ENCODE measurements around the gene TM9SF3.
"Not testable (repeated sequence)": the region's sequence is repeated elsewhere in the genome, so short reads cannot be mapped to it uniquely, and the experiment has no call there.

The TM9SF3 gene

DNA sequence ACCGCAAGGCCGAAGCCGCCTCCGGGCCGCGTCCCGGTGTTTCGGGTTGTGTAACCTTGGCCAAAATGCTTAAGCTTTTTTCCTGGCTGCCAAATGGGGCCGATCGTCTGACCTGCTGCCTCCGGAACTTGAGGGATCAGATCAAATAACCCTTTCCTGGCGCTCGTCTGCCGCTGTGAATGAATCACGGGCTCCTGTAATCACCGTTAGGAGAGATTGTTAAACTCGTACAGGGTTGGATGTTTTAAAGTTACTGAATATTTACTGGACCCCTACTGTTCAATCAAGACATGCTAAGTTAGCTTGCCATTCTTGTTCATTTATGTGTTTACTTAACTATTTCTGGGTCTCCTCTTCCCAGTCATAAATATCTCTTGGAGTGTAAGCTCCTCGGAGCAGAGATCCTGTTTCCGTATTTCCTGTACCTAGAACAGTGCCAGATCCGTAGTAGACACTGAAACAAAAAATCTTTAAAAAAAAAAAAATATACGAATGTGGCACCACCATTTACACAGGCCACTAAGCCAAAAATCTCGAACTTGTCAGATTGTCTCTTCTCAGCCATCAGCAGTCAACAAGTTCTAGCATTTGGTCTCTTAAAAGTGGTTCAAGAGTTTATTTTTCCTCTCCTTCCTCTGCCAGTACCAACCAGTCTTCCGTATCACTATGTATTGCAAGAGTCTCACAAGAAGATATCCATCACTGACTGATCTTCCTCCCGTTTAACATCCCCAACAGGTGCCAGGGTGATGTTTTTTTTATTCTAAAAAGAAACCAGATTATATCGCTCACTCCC lies 650 bp upstream of the TM9SF3 start:
- Mint-ChIP-seq H3K36me3 (ENCODE audit: low read depth) (peaks cover 27% of the 10 kb centered on the region), H3K9me3 (no peaks in the 10 kb centered on the region), H3K27ac (no peak overlapping the region), H3K4me3 (no peak overlapping the region), H3K27me3 (no peaks in the 10 kb centered on the region), H3K4me1 (ENCODE audit: low read depth) (peaks cover 41% of the 10 kb centered on the region)
- no peak for DNase-seq

DNA sequence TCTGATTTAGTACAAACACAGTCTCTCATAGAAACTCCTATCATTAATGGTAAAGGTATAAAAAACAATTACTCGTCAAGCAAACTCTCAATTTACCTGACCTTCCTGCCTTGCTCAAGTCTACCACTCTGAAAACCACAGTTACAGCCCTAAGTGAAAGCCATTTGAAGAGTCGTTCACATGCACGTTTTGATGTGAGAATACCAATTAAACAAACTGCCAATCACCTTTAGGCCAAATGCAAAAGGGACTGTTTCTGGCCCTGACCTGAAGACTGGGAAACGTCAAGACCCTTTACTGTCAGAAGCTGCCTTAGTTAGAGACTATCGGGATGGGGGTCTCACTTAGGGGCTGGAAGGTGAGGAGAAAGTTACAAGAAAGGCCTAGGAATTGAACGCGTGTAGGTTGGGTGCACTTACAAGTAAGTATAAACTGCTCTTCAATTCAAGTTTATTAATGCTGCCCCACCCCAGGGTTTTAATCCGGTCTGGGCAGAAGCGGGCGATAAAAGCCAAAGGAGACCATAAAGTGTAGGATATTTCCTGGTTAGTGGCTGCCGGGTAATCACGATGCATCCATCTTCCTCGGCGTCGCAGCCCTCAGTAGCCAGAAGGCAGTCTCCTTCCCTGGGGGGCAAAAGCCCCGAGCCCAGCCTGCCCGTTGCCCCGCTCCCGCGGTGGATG lies 935 bp downstream of the TM9SF3 start:
- peak overlapping the region; percentile 96 for H3K27ac Mint-ChIP-seq
- H3K9me3 Mint-ChIP-seq = no peaks in the 10 kb centered on the region
- H3K4me1 Mint-ChIP-seq (ENCODE audit: low read depth) = peaks cover 47% of the 10 kb centered on the region
- H3K27me3 Mint-ChIP-seq = no peaks in the 10 kb centered on the region
- DNase-seq = no peak
- H3K4me3 Mint-ChIP-seq = peak overlapping the region; percentile 92
- peaks cover 33% of the 10 kb centered on the region for H3K36me3 Mint-ChIP-seq (ENCODE audit: low read depth)

DNA sequence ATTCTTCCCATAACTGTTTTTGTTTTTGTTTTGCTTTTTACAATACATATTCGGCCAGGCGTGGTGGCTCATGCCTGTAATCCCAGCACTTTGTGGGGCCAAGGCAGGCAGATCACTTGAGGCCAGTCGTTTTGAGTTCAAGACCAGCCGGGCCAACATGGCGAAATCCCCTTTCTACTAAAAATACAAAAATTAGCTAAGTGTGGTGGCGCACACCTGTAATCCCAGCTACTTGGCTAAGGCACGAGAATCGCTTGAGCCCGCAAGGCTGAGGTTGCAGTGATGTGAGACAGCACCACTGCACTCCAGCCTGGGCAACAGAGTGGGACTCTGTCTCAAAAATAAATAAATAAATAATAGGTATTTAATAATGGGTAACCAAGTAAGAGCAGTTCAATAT lies 2.3 kb downstream of the TM9SF3 start:
- no peaks in the 10 kb centered on the region for H3K9me3 Mint-ChIP-seq
- H3K4me3 Mint-ChIP-seq = peak overlapping the region; percentile 92
- no peaks in the 10 kb centered on the region for H3K27me3 Mint-ChIP-seq
- DNase-seq = no peak
- H3K36me3 Mint-ChIP-seq (ENCODE audit: low read depth) = peaks cover 44% of the 10 kb centered on the region
- peaks cover 58% of the 10 kb centered on the region for H3K4me1 Mint-ChIP-seq (ENCODE audit: low read depth)
- peak overlapping the region; percentile 64 for H3K27ac Mint-ChIP-seq

DNA sequence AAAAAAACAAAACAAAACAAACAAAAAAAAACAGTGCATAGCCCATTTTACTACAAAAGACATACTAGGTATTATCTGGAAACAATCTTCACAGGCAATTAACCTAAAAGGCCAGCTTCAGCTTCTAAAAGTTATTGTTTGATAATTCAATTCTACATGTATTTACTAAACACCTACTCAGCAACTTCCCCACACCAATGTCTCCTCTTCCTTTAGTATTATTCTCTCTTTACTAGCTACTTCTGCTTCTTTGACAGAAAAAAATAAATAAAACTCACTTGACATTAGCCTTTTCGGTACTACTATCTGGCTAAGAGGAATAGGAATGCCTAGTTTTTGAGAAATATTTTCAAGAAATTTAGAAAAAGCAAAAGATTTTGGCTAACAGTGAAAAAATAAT lies 2.8 kb downstream of the TM9SF3 start:
- H3K36me3 Mint-ChIP-seq (ENCODE audit: low read depth) = peaks cover 45% of the 10 kb centered on the region
- no peak for DNase-seq
- no peak overlapping the region for H3K27ac Mint-ChIP-seq
- no peaks in the 10 kb centered on the region for H3K27me3 Mint-ChIP-seq
- no peaks in the 10 kb centered on the region for H3K9me3 Mint-ChIP-seq
- peak overlapping the region; percentile 92 for H3K4me3 Mint-ChIP-seq
- H3K4me1 Mint-ChIP-seq (ENCODE audit: low read depth) = peaks cover 60% of the 10 kb centered on the region

DNA sequence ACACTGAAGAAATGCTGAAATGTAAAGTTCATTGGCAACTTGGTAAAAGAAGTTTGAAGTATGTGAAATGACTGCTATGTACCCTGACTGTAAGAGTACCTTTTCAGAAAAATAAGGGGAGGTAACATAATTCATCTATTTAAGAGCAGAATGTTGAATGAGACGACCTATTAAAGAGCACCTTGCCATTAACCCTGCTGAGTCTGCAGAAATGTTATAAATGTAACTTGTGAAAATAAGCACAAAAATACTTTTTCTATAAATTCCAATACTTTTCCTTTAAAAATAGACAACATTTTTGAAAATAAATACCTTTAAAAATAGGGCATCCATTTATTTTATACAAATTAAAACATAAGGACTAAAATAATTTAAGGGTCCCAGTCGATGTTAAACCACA lies 7.7 kb downstream of the TM9SF3 start:
- DNase-seq = no peak
- H3K9me3 Mint-ChIP-seq = no peaks in the 10 kb centered on the region
- H3K27ac Mint-ChIP-seq = no peak overlapping the region
- H3K4me1 Mint-ChIP-seq (ENCODE audit: low read depth) = peaks cover 80% of the 10 kb centered on the region
- no peak overlapping the region for H3K4me3 Mint-ChIP-seq
- peaks cover 67% of the 10 kb centered on the region for H3K36me3 Mint-ChIP-seq (ENCODE audit: low read depth)
- no peaks in the 10 kb centered on the region for H3K27me3 Mint-ChIP-seq

DNA sequence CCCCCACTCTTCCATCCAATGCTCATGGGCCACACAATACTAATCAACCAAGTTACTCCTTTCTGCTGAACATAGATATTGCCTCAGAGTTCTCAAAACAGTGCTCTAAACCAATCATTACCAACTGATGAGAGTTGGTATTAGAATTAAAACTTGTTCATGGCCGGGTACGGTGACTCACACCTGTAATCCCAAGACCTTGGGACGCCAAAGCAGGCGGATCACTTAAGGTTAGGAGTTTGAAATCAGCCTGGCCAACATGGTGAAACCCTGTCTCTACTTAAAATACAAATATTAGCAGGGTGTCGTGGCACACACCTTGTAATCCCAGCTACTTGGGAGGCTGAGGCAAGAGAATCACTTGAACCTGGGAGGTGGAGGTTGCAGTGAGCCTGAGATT lies 8.2 kb downstream of the TM9SF3 start:
- Mint-ChIP-seq H3K4me1 (ENCODE audit: low read depth) (peaks cover 80% of the 10 kb centered on the region), H3K9me3 (no peaks in the 10 kb centered on the region), H3K27ac (no peak overlapping the region), H3K4me3 (no peak overlapping the region), H3K27me3 (no peaks in the 10 kb centered on the region), H3K36me3 (ENCODE audit: low read depth) (peaks cover 67% of the 10 kb centered on the region)
- DNase-seq = no peak

DNA sequence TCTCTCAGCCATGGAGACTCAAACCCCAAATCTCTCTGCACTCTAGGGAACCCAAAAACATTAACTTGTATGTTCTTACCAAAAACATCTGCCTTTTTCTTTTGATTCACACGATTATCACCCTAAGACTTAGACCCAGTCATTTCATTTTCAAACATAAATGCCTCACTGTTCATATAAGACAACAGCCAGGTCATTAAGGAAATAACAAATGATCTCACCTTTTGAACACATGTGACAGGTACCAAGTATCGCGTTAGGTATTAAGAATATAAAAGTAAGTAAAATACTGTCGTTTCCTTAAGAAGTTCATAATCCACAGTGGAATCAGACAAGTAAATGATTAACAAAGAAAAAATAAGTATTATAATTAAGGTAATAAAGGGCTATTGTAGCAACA lies 8.8 kb downstream of the TM9SF3 start:
- Mint-ChIP-seq H3K27ac (peak overlapping the region; percentile 46), H3K4me1 (ENCODE audit: low read depth) (peaks cover 80% of the 10 kb centered on the region), H3K36me3 (ENCODE audit: low read depth) (peaks cover 67% of the 10 kb centered on the region), H3K4me3 (no peak overlapping the region), H3K27me3 (no peaks in the 10 kb centered on the region), H3K9me3 (no peaks in the 10 kb centered on the region)
- no peak for DNase-seq

DNA sequence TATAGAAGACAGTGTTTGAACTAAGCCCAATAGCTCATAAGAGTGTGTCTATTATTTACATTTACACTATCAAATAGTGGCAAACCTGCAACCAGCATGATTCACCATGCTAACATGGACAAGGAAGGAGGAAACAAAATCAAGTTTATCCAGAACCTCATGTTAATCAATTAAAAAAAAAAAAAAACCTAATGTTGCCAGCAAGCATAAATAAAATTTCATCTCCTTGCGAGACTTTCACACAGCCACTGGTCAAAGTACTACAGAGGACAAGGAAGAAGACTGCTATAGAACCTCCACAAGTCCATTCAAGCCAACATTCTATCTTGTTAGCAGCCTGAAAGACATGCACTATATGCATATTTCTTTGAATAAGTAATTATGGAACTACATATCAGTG lies 9.7 kb downstream of the TM9SF3 start:
- Mint-ChIP-seq H3K36me3 (ENCODE audit: low read depth) (peaks cover 76% of the 10 kb centered on the region), H3K4me1 (ENCODE audit: low read depth) (peaks cover 77% of the 10 kb centered on the region), H3K27me3 (no peaks in the 10 kb centered on the region), H3K9me3 (no peaks in the 10 kb centered on the region), H3K4me3 (no peak overlapping the region), H3K27ac (no peak overlapping the region)
- DNase-seq = no peak

DNA sequence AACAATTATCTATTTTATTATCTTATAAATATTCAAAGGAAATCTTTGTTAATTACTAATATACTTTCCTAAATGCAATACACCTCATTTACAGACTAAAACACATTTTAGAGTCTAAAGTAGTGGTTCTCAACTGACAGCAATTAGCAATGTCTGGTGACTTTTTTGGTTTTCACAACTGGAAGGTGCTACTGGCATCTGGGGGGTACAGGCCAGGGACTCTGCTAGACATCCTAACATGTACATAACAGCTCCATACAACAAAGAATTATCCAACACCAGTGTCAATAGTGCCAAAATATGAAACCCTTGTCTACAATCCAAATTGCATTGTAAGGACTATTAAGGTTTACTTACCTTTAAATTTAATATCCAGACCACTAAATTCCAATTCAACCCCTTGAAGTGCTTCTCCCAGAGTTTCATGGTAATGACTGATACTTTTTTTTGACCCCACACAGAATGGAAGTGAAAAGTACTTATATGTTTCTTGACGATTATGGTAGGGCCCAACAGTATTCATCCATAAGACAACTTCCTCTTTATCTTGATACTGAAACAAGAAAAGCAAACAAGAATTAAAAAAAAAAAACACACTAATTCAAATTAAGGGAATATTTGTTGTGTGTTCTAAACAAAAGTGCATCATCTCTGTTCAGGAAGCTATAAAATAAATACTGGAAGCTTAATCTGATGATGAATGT lies 10.4 kb downstream of the TM9SF3 start:
- Mint-ChIP-seq H3K27me3 (no peaks in the 10 kb centered on the region), H3K4me3 (no peak overlapping the region), H3K4me1 (ENCODE audit: low read depth) (peaks cover 76% of the 10 kb centered on the region), H3K9me3 (no peaks in the 10 kb centered on the region), H3K27ac (no peak overlapping the region), H3K36me3 (ENCODE audit: low read depth) (peaks cover 80% of the 10 kb centered on the region)
- no peak for DNase-seq

DNA sequence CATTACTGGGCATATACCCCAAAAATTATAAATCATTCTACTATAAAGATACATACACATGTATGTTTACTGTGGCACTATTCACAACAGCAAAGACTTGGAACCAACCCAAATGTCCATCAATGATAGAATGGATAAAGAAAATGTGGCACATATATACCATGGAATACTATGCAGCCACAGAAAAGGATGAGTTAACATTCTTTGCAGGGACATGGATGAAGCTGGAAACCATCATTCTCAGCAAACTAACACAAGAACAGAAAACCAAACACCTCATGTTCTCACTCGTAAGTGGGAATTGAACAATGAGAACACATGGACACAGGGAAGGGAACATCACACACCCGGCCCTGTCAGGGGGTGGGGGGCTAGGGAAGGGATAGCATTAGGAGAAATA lies 12.2 kb downstream of the TM9SF3 start:
- H3K27me3 Mint-ChIP-seq, H3K27ac Mint-ChIP-seq, H3K9me3 Mint-ChIP-seq, H3K4me3 Mint-ChIP-seq, DNase-seq: not testable (repeated sequence)
- Mint-ChIP-seq H3K4me1 (ENCODE audit: low read depth) (peaks cover 67% of the 10 kb centered on the region), H3K36me3 (ENCODE audit: low read depth) (peaks cover 79% of the 10 kb centered on the region)

DNA sequence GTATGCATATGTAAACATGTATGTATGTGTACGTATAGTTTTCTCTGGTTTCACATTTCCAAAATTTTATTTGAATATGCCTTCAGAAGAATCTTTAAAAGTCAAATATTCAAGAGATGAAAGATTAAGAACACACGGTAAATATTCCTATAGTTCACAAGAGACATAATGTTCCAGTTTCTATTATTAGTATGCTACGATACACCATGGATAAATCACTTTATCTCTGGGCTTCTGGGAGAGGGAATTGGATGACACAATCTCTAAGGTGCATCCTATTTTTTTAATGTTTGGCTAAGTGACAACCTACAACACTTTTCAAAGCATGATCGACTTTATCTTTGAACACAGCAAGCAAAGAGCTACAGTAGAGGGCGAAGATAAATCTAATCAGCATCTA lies 13.8 kb downstream of the TM9SF3 start:
- peaks cover 86% of the 10 kb centered on the region for H3K36me3 Mint-ChIP-seq (ENCODE audit: low read depth)
- H3K27me3 Mint-ChIP-seq = no peaks in the 10 kb centered on the region
- H3K4me1 Mint-ChIP-seq (ENCODE audit: low read depth) = peaks cover 68% of the 10 kb centered on the region
- DNase-seq = no peak
- no peaks in the 10 kb centered on the region for H3K9me3 Mint-ChIP-seq
- H3K27ac Mint-ChIP-seq = no peak overlapping the region
- no peak overlapping the region for H3K4me3 Mint-ChIP-seq

DNA sequence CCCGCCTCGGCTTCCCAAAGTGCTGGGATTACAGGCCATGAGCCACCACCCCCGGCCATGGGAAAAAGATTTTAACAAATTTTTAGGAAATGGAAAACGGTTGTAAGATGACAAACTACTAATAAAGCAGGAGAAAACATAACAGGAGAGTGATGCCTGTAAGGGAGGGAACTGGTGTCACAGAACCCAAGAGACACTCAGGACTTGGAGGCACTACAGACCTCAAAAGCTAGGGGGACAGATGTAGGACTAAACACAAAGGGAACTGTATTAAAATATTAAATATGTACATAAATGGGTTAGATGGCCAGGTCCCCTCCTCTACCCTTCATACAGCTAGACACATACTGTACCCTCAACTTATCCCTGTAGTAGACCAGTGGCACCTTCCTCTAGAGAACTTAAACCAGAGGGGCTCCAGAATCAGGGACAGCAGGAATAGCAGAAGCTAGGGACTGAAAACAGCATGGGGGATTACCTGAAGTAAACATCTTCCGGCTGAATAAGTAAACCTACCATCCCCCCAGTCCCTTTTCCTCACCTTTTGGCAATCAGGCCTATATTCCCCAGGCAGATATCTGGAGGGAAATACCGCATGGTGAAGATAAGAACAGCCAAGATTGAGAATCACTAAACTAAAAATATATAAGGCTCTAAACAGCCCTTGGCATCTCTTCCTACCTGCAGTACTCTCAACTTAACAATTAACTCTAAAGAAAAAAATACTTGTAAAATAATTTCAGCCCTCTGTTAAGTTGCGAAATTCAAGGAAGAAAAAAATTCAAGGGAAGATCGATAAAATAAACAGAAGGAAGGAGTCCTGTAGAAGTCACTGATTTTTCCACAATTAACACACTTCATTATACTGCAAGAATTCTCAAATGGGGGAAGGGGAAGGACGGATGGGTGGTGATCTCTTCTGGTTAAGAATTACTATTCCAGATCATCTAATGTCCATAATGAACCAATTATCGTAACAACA lies 15.5 kb downstream of the TM9SF3 start:
- H3K9me3 Mint-ChIP-seq = no peaks in the 10 kb centered on the region
- no peak overlapping the region for H3K4me3 Mint-ChIP-seq
- DNase-seq = no peak
- H3K36me3 Mint-ChIP-seq (ENCODE audit: low read depth) = peaks cover 90% of the 10 kb centered on the region
- H3K27ac Mint-ChIP-seq = no peak overlapping the region
- H3K27me3 Mint-ChIP-seq = no peaks in the 10 kb centered on the region
- peaks cover 65% of the 10 kb centered on the region for H3K4me1 Mint-ChIP-seq (ENCODE audit: low read depth)

DNA sequence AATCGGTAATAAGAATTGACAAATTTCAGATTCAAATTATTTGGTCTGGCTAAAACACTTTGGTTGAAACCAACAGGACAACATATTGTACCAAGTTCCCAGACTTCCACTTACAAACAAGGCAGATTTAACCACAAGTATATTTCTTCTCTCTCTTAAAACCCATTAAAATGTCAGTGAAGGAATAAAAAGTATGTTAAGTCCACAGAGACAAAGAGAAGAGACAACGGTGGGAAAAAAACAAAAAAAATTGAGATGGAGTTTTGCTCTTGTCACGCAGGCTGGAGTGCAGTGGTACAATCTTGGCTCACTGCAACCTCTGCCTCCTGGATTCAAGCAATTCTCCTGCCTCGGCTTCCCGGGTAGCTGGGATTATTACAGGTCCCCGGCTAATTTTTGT lies 16.3 kb downstream of the TM9SF3 start:
- Mint-ChIP-seq H3K36me3 (ENCODE audit: low read depth) (peaks cover 87% of the 10 kb centered on the region), H3K4me3 (no peak overlapping the region), H3K27me3 (no peaks in the 10 kb centered on the region), H3K4me1 (ENCODE audit: low read depth) (peaks cover 68% of the 10 kb centered on the region), H3K27ac (no peak overlapping the region), H3K9me3 (no peaks in the 10 kb centered on the region)
- no peak for DNase-seq

DNA sequence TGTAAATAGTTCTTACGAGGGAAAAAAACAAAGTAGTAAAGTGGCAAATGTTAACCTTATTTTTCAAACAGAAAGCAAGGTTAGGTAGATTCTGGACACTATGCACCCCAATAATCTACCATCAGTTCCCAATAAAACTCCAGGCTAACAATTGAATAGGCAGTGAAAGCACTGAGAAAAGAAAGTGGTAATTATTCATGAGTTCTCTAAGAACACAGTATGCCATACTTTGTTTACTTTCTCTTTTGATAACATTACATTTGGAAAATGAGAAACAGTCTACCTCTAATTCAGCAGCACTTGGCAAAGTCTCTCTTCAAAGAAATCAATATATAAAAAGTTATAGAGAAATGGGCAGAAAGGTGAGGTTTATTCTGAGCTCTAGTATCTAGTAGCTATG lies 18.4 kb downstream of the TM9SF3 start:
- no peak for DNase-seq
- peaks cover 57% of the 10 kb centered on the region for H3K4me1 Mint-ChIP-seq (ENCODE audit: low read depth)
- H3K27ac Mint-ChIP-seq = no peak overlapping the region
- H3K36me3 Mint-ChIP-seq (ENCODE audit: low read depth) = peaks cover 85% of the 10 kb centered on the region
- no peaks in the 10 kb centered on the region for H3K27me3 Mint-ChIP-seq
- H3K4me3 Mint-ChIP-seq = no peak overlapping the region
- no peaks in the 10 kb centered on the region for H3K9me3 Mint-ChIP-seq

Data from activated T-cell treated with anti-CD3 and anti-CD28 coated beads, Interleukin-2, amount 50 U/mL, for 24 hours (primary cell).